ENCODE measurements around the gene TMUB2. TPM values are rescaled to one million over a fixed set of nuclear protein-coding genes. Genes with fewer than 3 reads are reported as not detected.

Gene TMUB2
- total and polyA plus RNA-seq, 9 of the 15 experiments (the other 6 are each of a cell fraction or from before 2014, with no cell fraction given) = 4.1 to 29.8 (median 16.3) TPM

- no peak for TF ChIP-seq MLLT1 (IDR thresholded peaks at IDR 0.05)
Measured at GRCh38 chr17:44219108-44219615, 32.4 kb downstream of the TMUB2 start (continued).

GRCh38 chr17:44219616-44220212 is 32.9 kb downstream of the TMUB2 start, which contains the start of gene UBTF:
Gene UBTF (minus strand): TSS chr17:44219675. CDS start chr17:44218229, 1,446 bp downstream.
- in situ Hi-C loops (cut with MboI) = no loop called here
- FAIRE-seq (no peak), DNase-seq (ENCODE audit: extremely low read depth in 1 of 4, low spot score in 3 of 4) (peak; percentile 71 to 80 (median 74)), ATAC-seq (peak; percentile 19)
- H3K79me2 ChIP-seq (ENCODE audit: control insufficient read depth, insufficient read depth, low read length) = peaks cover 47% of the 10 kb centered on the region
- no peaks in the 10 kb centered on the region for H3K9me1 ChIP-seq (ENCODE audit: control insufficient read depth, insufficient read depth, low read length)
- no peaks in the 10 kb centered on the region for H3K27me3 ChIP-seq (ENCODE audit: control insufficient read depth in 2 of 2, insufficient read depth in 2 of 2, low read length in 2 of 2)
- no TSS peak for BruUV-seq (replicated peaks)
- WGBS (ENCODE audit: insufficient coverage, low coverage, missing lambda C conversion rate) = 0% methylated on average over 3 of the region's 76 CpGs
- ChIA-PET POLR2A (interaction anchor here (0.6 to 2.8 kb wide), 10 partner anchors 8 to 411 kb away, joined by 3 to 16 read pairs (median 3); partner anchors contain the start of gene SLC25A39), CTCF (ENCODE audit: low intra/inter-chr PET ratio) (interaction anchor here (0.7 to 1.2 kb wide), 2 partner anchors 10 to 111 kb away, joined by 4 read pairs; no protein-coding TSS in a partner anchor)
- H3K4me3 ChIP-seq = peak within 1 kb of the TSS; percentile 83
- H3K4me1 ChIP-seq (replicated peaks in 1 of 2; ENCODE audit: control insufficient read depth in 2 of 2, insufficient read depth in 2 of 2, low read length in 2 of 2) = peaks cover 16 to 32% of the 10 kb centered on the region in 2 experiments
- peak within 1 kb of the TSS; percentile 98 for H3K27ac ChIP-seq (ENCODE audit: extremely low read depth, low read depth, low read length)
- H4K20me1 ChIP-seq (replicated peaks; ENCODE audit: control insufficient read depth, insufficient read depth, low read length) = no peaks in the 10 kb centered on the region
- intact Hi-C loops (cut with micrococcal nuclease) = loop anchor here (2.0 kb wide), 1 partner anchor 27 kb away; no protein-coding TSS in a partner anchor
- H3K36me3 ChIP-seq (ENCODE audit: control insufficient read depth, insufficient read depth, low read length) = peaks cover 32% of the 10 kb centered on the region
- peak within 1 kb of the TSS; percentile 88 to 97 for H3K9ac ChIP-seq (ENCODE audit: insufficient read depth in 1 of 2, low read depth in 2 of 2, low read length in 2 of 2)
- H3K4me2 ChIP-seq (ENCODE audit: insufficient read depth, low read length) = peak within 1 kb of the TSS; percentile 80
- H3K9me3 ChIP-seq (replicated peaks; ENCODE audit: control insufficient read depth, insufficient read depth, low read depth, low read length) = no peaks in the 10 kb centered on the region
- H2AFZ ChIP-seq (ENCODE audit: low read depth, low read length) = peak within 1 kb of the TSS; percentile 59
- TF ChIP-seq DNMT1 (IDR thresholded peaks at IDR 0.05) (no peak), ZBTB7A (IDR thresholded peaks at IDR 0.05; ENCODE audit: borderline replicate concordance, control insufficient read depth, low read depth, low read length) (peak; percentile 60; the same call in 1 of the 2 replicates), DACH1 (IDR thresholded peaks at IDR 0.05; ENCODE audit: partially characterized antibody) (no peak), ZNF263 (CRISPR knock-in tag; IDR thresholded peaks at IDR 0.05; ENCODE audit: borderline replicate concordance) (peak; percentile 93), ZFP36 (IDR thresholded peaks at IDR 0.05; ENCODE audit: low read depth, low read length, partially characterized antibody) (peak; percentile 39), RB1 (IDR thresholded peaks at IDR 0.05; ENCODE audit: low read depth) (0 out of 2 replicates have a peak, but pooled peaks have one; percentile 34), FOXJ3 (CRISPR knock-in tag; IDR thresholded peaks at IDR 0.05) (no peak), ZNF280B (CRISPR knock-in tag; IDR thresholded peaks at IDR 0.05) (no peak), NCOA6 (IDR thresholded peaks at IDR 0.05) (no peak), PHF21A (IDR thresholded peaks at IDR 0.05; ENCODE audit: borderline replicate concordance, low read depth) (no peak), MAZ (CRISPR knock-in tag; conservative IDR thresholded peaks at IDR 0.05 in 1 of 2, IDR thresholded peaks at IDR 0.05 in 1 of 2) (0 out of 4 replicates have a peak, but pooled peaks of 1 of the 2 experiments have one; percentile 42)
- TF ChIP-seq, protein P1, sequence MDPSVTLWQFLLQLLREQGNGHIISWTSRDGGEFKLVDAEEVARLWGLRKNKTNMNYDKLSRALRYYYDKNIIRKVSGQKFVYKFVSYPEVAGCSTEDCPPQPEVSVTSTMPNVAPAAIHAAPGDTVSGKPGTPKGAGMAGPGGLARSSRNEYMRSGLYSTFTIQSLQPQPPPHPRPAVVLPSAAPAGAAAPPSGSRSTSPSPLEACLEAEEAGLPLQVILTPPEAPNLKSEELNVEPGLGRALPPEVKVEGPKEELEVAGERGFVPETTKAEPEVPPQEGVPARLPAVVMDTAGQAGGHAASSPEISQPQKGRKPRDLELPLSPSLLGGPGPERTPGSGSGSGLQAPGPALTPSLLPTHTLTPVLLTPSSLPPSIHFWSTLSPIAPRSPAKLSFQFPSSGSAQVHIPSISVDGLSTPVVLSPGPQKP (CRISPR knock-in tag; IDR thresholded peaks at IDR 0.05) = no peak
- TF ChIP-seq, protein P2, sequence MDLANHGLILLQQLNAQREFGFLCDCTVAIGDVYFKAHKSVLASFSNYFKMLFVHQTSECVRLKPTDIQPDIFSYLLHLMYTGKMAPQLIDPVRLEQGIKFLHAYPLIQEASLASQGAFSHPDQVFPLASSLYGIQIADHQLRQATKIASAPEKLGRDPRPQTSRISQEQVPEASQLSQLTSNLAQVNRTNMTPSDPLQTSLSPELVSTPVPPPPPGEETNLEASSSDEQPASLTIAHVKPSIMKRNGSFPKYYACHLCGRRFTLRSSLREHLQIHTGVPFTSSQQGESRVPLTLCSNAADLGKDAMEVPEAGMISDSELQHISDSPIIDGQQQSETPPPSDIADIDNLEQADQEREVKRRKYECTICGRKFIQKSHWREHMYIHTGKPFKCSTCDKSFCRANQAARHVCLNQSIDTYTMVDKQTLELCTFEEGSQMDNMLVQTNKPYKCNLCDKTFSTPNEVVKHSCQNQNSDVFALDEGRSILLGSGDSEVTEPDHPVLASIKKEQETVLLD (IDR thresholded peaks at IDR 0.05) = no peak

All from K562 (cell line).